GM08714 (cell line): Measurements from ENCODE around the gene CPLANE2.
"Not testable (repeated sequence)": the region's sequence is repeated elsewhere in the genome, so short reads cannot be mapped to it uniquely, and the experiment has no call there.

Experiments used
- H3K4me3 ChIP-seq: fragments of 200-500 bp; sonication (Bioruptor generic); 2 replicates; pipeline ENCODE4 v1.5.1; 2014; ENCODE audit warnings: mild to moderate bottlenecking, low read length, inconsistent platforms
- ZNF274 ChIP-seq: IDR thresholded peaks from 2 replicates; pipeline ENCODE4 v1.6.1; 2012; ENCODE audit warnings: mild to moderate bottlenecking, low read depth, low read length

The CPLANE2 gene

GRCh38 chr1:16236511-16237342, at the start of gene CPLANE2:
CPLANE2 (minus strand) TSS chr1:16237183; CDS start chr1:16236742, 441 bp downstream.
- TF ChIP-seq ZNF274: no peak

GRCh38 chr1:16286122-16286521, 49.1 kb upstream of the CPLANE2 start:
- TF ChIP-seq ZNF274: no peak
- no peak overlapping the region for H3K4me3 ChIP-seq

More at GRCh38 chr1:16236511-16237342, at the start of gene CPLANE2:
- H3K4me3 ChIP-seq: peak within 1 kb of the TSS; percentile 83

- H3K4me3 ChIP-seq: no peak overlapping the region
- TF ChIP-seq ZNF274: no peak
These were observed 44.8 kb upstream of the CPLANE2 start for GRCh38 chr1:16281765-16282164.

- TF ChIP-seq ZNF274: no peak
- H3K4me3 ChIP-seq: no peak overlapping the region
These were observed 42.2 kb upstream of the CPLANE2 start for GRCh38 chr1:16279186-16279585.

- H3K4me3 ChIP-seq: no peak overlapping the region
- no peak for TF ChIP-seq ZNF274
These were observed 39.5 kb upstream of the CPLANE2 start for GRCh38 chr1:16276302-16277030.

- no peak overlapping the region for H3K4me3 ChIP-seq
- no peak for TF ChIP-seq ZNF274
These were observed 38.6 kb upstream of the CPLANE2 start for GRCh38 chr1:16275591-16275990.

- no peak overlapping the region for H3K4me3 ChIP-seq
- no peak for TF ChIP-seq ZNF274
These were observed 30.8 kb upstream of the CPLANE2 start for GRCh38 chr1:16267690-16268180.

- no peak for TF ChIP-seq ZNF274
- H3K4me3 ChIP-seq: no peak overlapping the region
These were observed 29.6 kb upstream of the CPLANE2 start for GRCh38 chr1:16266411-16267118.

GRCh38 chr1:16262067-16262466, 25.1 kb upstream of the CPLANE2 start:
- TF ChIP-seq ZNF274: no peak
- no peak overlapping the region for H3K4me3 ChIP-seq

GRCh38 chr1:16260814-16261213, 23.8 kb upstream of the CPLANE2 start:
- no peak for TF ChIP-seq ZNF274
- H3K4me3 ChIP-seq: no peak overlapping the region

GRCh38 chr1:16258591-16259135, 21.7 kb upstream of the CPLANE2 start:
- no peak overlapping the region for H3K4me3 ChIP-seq
- TF ChIP-seq ZNF274: no peak

GRCh38 chr1:16257968-16258367, 21.0 kb upstream of the CPLANE2 start:
- H3K4me3 ChIP-seq: no peak overlapping the region
- no peak for TF ChIP-seq ZNF274

GRCh38 chr1:16257556-16257955, 20.6 kb upstream of the CPLANE2 start:
- not testable (repeated sequence) for H3K4me3 ChIP-seq

GRCh38 chr1:16256478-16256877, 19.5 kb upstream of the CPLANE2 start:
- no peak overlapping the region for H3K4me3 ChIP-seq
- no peak for TF ChIP-seq ZNF274

- TF ChIP-seq ZNF274: no peak
These were observed 17.4 kb upstream of the CPLANE2 start for GRCh38 chr1:16254263-16254928.

More at GRCh38 chr1:16254263-16254928, 17.4 kb upstream of the CPLANE2 start:
- no peak overlapping the region for H3K4me3 ChIP-seq
